ENCODE measurements around the gene USP25.

The USP25 gene

GRCh38 chr21:15895142-15896106 is 165.6 kb downstream of the USP25 start:
- DNase-seq (ENCODE audit: extremely low read depth, low read depth): no peak
- H3K4me3 ChIP-seq (replicated peaks; ENCODE audit: low read depth, low read length): no peak overlapping the region
- no peak for TF ChIP-seq CTCF (IDR thresholded peaks at IDR 0.05; ENCODE audit: low read depth, low read length, missing control alignments)

GRCh38 chr21:15896501-15896900 is 166.7 kb downstream of the USP25 start:
- no peak for DNase-seq (ENCODE audit: extremely low read depth, low read depth)
- no peak for TF ChIP-seq CTCF (IDR thresholded peaks at IDR 0.05; ENCODE audit: low read depth, low read length, missing control alignments)
- no peak overlapping the region for H3K4me3 ChIP-seq (replicated peaks; ENCODE audit: low read depth, low read length)

- TF ChIP-seq CTCF (IDR thresholded peaks at IDR 0.05; ENCODE audit: low read depth, low read length, missing control alignments): no peak
- H3K4me3 ChIP-seq (replicated peaks; ENCODE audit: low read depth, low read length): no peak overlapping the region
- no peak for DNase-seq (ENCODE audit: extremely low read depth, low read depth)
These were observed 174.6 kb downstream of the USP25 start for GRCh38 chr21:15904389-15904788.

- DNase-seq (ENCODE audit: extremely low read depth, low read depth): no peak
- H3K4me3 ChIP-seq (replicated peaks; ENCODE audit: low read depth, low read length): no peak overlapping the region
These were observed 178.4 kb downstream of the USP25 start for GRCh38 chr21:15908187-15908586.

GRCh38 chr21:15928196-15928595 is 198.4 kb downstream of the USP25 start:
- no peak overlapping the region for H3K4me3 ChIP-seq (replicated peaks; ENCODE audit: low read depth, low read length)
- DNase-seq (ENCODE audit: extremely low read depth, low read depth): no peak
- no peak for TF ChIP-seq CTCF (IDR thresholded peaks at IDR 0.05; ENCODE audit: low read depth, low read length, missing control alignments)

More at GRCh38 chr21:15908187-15908586, 178.4 kb downstream of the USP25 start:
- no peak for TF ChIP-seq CTCF (IDR thresholded peaks at IDR 0.05; ENCODE audit: low read depth, low read length, missing control alignments)

GRCh38 chr21:15928686-15929425 is 199.1 kb downstream of the USP25 start:
- no peak for DNase-seq (ENCODE audit: extremely low read depth, low read depth)
- H3K4me3 ChIP-seq (replicated peaks; ENCODE audit: low read depth, low read length): no peak overlapping the region
- TF ChIP-seq CTCF (IDR thresholded peaks at IDR 0.05; ENCODE audit: low read depth, low read length, missing control alignments): no peak
